Calu3 (cell line): ENCODE measurements around the gene CEACAM18. TPM values are rescaled to one million over a fixed set of nuclear protein-coding genes. Genes with fewer than 3 reads are reported as not detected.

Experiments used
- BruUV-seq: library from RNA; stranded (reverse); fragments of 400-500 nt; replicated peaks from 2 replicates; lab custom pipeline; 2021; lab: Mats Ljungman, UMichigan
- CTCF ChIA-PET: fragments of 300-600 bp; sonication (Branson Sonifier 250); formaldehyde crosslinking; loops from one replicate; lab custom pipeline; 2022; ENCODE audit warnings: antibody characterized with exemption; lab: Charles Lee
- DNase-seq: peaks from one replicate; pipeline ENCODE4 v3.0.0; 2022
- H3K27ac Mint-ChIP-seq: one replicate; pipeline ENCODE4 v1.8.0; 2022; ENCODE audit warnings: mixed read lengths; ENCODE audit not compliant: unreplicated experiment
- H3K27me3 Mint-ChIP-seq: one replicate; pipeline ENCODE4 v1.8.0; 2022; ENCODE audit warnings: mixed read lengths; ENCODE audit not compliant: unreplicated experiment
- H3K36me3 Mint-ChIP-seq: one replicate; pipeline ENCODE4 v1.8.0; 2022; ENCODE audit warnings: mild to moderate bottlenecking, moderate library complexity, mixed read lengths; ENCODE audit not compliant: insufficient read depth, unreplicated experiment
- H3K4me1 Mint-ChIP-seq: one replicate; pipeline ENCODE4 v1.8.0; 2022; ENCODE audit warnings: mild to moderate bottlenecking, low read depth, mixed read lengths; ENCODE audit not compliant: unreplicated experiment
- H3K4me3 Mint-ChIP-seq: one replicate; pipeline ENCODE4 v1.8.0; 2022; ENCODE audit warnings: mild to moderate bottlenecking, low read depth, moderate library complexity, mixed read lengths; ENCODE audit not compliant: unreplicated experiment
- H3K9me3 Mint-ChIP-seq: one replicate; pipeline ENCODE4 v1.8.0; 2022; ENCODE audit warnings: low read depth, mixed read lengths; ENCODE audit not compliant: unreplicated experiment
- CTCF ChIP-seq: fragments of 200-600 bp; IDR thresholded peaks from one replicate; pipeline ENCODE4 v1.8.0; 2022; ENCODE audit warnings: antibody characterized with exemption; ENCODE audit not compliant: unreplicated experiment
- intact Hi-C: fragments of 100-400 bp; cut with micrococcal nuclease; formaldehyde crosslinking; loops from one replicate; pipeline ENCODE4 v1.10.0; 2022; ENCODE audit not compliant: unreplicated experiment
- total RNA-seq: library from RNA; stranded (reverse); gene quantifications from 2 replicates; pipeline ENCODE4 v1.2.3, GENCODE V29; 2022

Gene CEACAM18
- total RNA-seq, 1 experiment from 2014 or later, result not detected

- TF ChIP-seq CTCF, result no peak
- Mint-ChIP-seq H3K27me3 (peaks cover 39% of the 10 kb centered on the region), H3K4me1 (peaks cover 13% of the 10 kb centered on the region), H3K4me3 (no peak overlapping the region), H3K9me3 (no peaks in the 10 kb centered on the region), H3K27ac (no peak overlapping the region), H3K36me3 (no peaks in the 10 kb centered on the region)
- BruUV-seq, result no TSS peak
- CTCF ChIA-PET, result no interaction called here
- intact Hi-C loops, result no loop called here
- no peak for DNase-seq
Measured at GRCh38 chr19:51468545-51468920, 9.8 kb upstream of the CEACAM18 start.

- Mint-ChIP-seq H3K4me1 (peaks cover 18% of the 10 kb centered on the region), H3K27ac (no peak overlapping the region), H3K36me3 (no peaks in the 10 kb centered on the region), H3K27me3 (peaks cover 39% of the 10 kb centered on the region), H3K9me3 (no peaks in the 10 kb centered on the region), H3K4me3 (no peak overlapping the region)
- no peak for TF ChIP-seq CTCF
- intact Hi-C loops, result no loop called here
- BruUV-seq, result no TSS peak
- CTCF ChIA-PET, result no interaction called here
- DNase-seq, result no peak
Measured at GRCh38 chr19:51469162-51469561, 9.2 kb upstream of the CEACAM18 start.

GRCh38 chr19:51469629-51470028 lies 8.7 kb upstream of the CEACAM18 start:
- no TSS peak for BruUV-seq
- H3K27ac Mint-ChIP-seq, result no peak overlapping the region
- CTCF ChIA-PET, result no interaction called here
- peaks cover 38% of the 10 kb centered on the region for H3K27me3 Mint-ChIP-seq
- H3K4me3 Mint-ChIP-seq, result no peak overlapping the region
- DNase-seq, result no peak
- TF ChIP-seq CTCF, result no peak
- H3K4me1 Mint-ChIP-seq, result peaks cover 22% of the 10 kb centered on the region
- H3K36me3 Mint-ChIP-seq, result no peaks in the 10 kb centered on the region
- no peaks in the 10 kb centered on the region for H3K9me3 Mint-ChIP-seq
- intact Hi-C loops, result loop anchor here (10.0 kb wide), 1 partner anchor 105 kb away; the partner anchor contains the start of gene ZNF175

- no peak for TF ChIP-seq CTCF
- BruUV-seq, result no TSS peak
- no peak for DNase-seq
- intact Hi-C loops, result loop anchor here (10.0 kb wide), 1 partner anchor 104 kb away; the partner anchor contains the start of gene ZNF175
- Mint-ChIP-seq H3K27ac (no peak overlapping the region), H3K36me3 (peaks cover 4% of the 10 kb centered on the region), H3K4me3 (no peak overlapping the region), H3K4me1 (peaks cover 33% of the 10 kb centered on the region), H3K9me3 (no peaks in the 10 kb centered on the region), H3K27me3 (peaks cover 25% of the 10 kb centered on the region)
- CTCF ChIA-PET, result interaction anchor here (0.7 to 4.9 kb wide), 2 partner anchors 104 to 187 kb away, joined by 5 to 84 read pairs; no protein-coding TSS in a partner anchor
Measured at GRCh38 chr19:51470966-51471365, 7.4 kb upstream of the CEACAM18 start.
